ENCODE results near the gene BAG2.

The BAG2 gene

DNA sequence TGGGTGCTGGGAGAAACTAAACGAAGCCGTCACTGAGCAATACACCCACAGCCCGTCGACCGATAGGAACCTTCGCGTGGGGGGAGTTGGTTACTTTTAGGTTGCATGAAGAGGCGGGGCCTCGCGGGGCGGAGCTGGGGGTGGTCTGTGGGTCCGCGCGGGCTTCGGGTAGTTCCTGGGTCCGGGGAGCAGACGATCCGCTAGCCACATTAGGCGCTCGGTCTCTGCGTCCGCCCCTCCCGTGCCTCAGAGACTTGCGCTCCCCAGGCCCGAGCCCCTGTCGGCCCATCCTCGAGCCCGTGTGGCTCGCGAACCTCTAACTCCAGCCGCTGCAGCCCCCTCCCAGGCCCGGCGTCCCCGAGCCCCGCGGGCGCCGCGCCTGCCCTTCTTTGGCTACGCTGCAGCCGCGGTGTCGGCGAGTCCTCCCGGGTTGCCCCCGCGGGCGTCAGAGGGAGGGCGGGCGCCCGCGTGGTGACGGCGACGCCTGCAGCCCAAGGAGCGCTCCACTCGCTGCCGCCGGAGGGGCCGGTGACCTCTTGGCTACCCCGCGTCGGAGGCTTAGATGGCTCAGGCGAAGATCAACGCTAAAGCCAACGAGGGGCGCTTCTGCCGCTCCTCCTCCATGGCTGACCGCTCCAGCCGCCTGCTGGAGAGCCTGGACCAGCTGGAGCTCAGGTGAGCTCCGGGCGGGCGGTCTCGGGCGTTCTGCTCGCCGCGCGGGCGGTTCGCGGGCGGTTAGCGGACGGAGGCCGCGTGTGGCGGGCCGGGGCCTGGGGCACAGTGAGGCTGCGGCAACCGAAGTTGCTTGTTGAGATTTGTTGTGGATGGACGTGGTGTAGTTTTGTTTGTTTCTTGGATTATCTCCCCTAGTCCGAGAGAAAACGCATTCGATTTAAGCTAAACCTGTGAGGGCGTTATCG, at the start of gene BAG2:
TSS of gene BAG2 (plus strand) at position 191 of the 920 bp plus-strand sequence. CDS start at position 563, 372 bp downstream.
- peak; percentile 61 for DNase-seq

DNA sequence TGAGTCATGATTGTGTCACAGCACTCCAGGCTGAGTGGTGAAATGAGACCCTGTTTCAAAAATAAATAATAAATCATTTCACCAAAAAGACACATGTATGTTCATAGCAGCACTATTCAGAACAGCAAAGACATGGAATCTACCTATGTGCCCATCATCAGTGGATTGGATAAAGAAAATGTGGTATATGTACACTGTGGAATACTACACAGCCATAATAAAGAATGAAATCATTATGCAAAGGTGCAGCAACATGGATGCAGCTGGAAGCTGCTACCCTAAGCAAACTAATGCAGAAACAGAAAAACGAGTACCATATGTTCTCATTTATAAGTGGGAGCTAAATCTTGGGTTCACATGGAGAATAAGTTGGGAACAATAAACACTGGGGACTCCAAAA, 49.0 kb upstream of the BAG2 start:
- DNase-seq = no peak

DNA sequence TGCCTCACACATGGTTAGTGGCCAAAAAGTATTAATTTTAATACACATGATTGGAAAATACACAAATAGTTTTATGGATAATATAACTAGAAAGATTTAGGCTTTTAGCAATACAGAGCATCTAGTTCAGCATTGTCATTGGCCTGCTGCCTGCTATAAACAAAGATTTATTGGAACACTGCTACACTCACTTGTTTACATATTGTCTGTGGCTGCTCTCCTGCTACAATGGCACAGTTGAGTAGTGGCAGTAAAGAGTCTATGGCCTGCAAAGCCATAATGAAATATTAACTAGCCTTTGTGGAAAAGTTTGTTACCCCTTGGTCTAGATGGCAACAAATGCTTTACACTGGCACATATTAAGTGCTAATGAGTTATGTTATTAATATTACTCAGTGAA, 44.4 kb upstream of the BAG2 start:
- no peak for DNase-seq

DNA sequence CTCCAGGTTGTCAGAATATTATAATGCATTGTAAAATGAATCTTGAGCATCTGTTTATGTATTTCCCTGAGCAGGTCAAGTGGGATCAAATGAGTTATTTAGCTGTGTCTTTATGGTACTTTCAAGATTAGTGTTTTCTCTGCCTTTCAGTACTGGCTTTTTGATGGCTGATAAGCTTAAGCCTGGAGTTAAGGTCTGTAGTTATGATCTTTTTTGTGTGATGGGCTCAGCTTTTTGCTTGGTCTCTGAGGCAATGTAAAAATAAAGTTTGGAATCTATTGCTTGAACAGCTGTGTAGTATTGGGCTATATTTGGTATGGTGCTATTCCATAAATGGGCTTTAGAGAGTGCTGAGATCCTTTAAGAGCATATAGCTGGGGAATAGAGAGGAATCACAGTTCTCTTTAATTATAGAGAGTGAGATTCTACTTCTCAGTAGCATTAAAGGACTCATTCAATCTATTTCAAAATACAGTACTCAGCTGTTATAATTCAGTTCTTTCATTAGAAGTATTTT, 41.4 kb upstream of the BAG2 start:
- no peak for DNase-seq

DNA sequence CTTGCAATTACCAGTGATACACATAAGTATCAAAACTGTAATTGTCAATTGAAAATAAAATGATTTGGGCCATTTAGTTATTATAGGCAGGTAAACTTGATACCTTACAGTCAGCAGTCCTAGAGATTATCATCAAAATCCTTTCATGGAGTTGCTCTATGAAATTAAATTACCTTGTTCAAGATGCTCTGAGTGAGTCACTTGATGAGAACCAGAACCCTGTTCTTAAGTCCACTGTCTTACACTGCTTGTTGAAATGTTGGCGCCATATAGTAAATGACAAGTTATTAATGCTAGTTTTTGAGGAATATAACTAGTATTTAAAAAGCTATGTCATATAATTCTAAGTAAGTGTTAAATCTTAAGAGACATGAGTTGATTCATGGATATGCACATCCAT, 37.2 kb upstream of the BAG2 start:
- no peak for DNase-seq

DNA sequence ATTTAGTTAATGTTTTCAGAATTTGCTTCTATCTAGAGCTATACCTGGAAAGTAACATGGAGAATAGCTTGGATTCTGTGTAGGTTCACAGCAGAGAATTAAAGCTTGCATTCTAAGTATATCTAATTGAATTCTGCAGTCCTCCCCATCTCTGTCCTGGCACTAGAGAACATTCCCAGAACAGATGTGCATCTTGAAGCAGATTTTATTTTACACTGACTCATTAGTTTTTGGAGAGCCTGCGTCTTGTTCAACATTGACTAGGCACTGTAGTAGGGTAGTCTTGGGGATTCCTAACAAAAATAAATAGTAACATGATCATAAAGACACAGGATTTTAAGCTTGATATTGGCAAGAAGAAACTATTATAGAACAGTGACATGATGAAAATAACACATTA, 36.2 kb upstream of the BAG2 start:
- DNase-seq = no peak

DNA sequence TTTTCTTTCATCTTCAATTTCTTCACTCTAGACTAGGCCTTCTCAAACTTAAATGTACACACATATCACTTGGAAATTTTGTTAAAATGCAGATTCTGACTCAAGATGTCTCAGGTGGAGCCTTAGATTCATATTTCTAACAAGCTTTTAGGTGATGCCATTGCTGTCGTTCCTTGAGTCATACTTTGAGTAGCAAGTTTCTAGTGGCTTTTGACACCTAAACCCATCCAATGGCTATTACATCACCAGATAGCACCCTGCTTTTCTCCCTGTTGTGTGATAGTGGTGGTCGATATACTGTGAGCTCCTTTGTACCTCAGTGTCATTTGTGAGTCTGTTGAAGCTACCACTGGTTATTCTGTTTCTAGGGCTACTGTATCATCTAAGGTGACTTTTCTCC, 34.8 kb upstream of the BAG2 start:
- DNase-seq = no peak

DNA sequence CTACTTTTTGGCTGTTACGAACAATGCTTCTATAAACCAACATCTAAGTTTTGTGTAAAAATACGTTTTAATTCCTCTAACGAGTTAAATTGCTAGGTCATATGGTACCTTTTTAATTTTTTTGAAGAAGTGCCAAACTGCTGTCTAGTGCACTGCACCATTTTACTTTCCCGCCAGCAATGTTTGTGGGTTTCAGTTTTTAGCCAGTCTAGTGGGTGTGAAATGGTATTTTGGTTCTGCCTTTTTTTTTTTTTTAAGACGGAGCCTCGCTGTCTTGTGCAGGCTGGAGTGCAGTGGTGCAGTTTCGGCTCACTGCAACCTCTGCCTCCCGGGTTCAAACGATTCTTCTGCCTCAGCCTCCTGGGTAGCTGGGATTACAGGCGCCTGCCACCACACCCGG, 34.1 kb upstream of the BAG2 start:
- no peak for DNase-seq

DNA sequence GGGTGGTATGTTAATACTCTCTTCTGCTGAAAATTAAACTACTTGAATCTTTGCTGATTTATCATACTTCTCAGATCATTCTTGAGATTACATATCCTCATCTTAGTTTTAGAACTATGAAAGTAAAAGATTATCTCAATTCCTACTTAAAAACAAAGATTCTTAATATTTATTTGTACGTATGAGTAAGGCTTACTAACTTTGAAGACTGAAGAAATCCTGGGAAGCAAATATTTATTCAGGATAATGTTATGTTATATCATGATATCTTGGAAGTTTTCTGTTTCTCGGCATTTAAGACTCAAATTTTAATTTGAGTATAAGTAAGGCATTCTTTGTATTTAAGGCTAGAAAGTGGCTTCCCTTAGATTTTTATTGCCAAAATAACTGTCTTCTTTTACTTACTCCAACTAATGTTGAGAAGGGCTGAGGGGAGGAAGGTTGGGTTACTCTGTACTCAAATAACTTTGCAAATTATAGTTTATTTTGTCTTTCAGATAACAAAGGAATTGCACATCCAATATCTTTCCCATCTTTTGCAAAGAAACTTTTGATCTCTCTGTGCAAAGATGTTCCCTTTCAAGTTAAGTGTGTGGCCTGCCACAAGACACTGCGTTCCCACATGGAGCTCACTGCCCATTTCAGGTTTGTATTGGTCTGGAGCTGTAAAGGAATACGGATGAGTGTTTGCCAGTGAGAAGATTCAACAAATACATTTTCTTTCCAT, 30.5 kb upstream of the BAG2 start:
- no peak for DNase-seq

DNA sequence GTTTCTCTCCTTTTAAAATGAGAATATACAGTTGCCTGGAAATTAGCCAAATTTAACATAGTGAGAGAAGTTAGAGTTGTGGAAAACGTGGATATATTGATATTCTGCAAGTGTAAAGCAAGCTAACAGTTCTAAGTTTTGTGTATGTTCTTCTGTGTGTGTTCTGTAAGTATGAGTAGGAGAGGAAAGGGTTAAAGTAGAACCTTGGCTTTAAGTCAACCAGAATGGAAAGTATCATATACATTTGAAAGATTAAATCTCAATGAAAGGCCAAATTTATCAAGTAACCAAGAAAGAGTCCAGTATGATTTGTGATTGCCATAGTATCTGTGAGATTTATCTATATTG, 30.0 kb upstream of the BAG2 start:
- no peak for DNase-seq

DNA sequence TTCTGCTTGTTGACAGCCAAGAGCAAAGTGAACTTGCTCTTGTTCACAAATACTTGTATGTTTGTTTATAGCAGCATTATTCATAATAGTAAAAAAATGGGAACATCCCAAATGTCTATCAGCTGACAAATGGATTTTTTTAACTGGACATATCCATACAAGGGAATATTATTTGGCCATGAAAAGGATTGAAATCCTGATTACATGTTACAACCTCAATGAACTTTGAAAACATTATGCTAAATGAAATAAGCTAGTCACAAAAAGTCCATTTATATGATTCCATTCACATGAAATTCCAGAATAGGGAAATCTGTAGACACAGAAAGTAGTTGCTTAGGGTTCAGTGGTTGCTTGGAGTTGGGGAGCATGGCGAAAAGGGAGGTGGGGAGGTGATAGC, 28.4 kb upstream of the BAG2 start:
- no peak for DNase-seq

DNA sequence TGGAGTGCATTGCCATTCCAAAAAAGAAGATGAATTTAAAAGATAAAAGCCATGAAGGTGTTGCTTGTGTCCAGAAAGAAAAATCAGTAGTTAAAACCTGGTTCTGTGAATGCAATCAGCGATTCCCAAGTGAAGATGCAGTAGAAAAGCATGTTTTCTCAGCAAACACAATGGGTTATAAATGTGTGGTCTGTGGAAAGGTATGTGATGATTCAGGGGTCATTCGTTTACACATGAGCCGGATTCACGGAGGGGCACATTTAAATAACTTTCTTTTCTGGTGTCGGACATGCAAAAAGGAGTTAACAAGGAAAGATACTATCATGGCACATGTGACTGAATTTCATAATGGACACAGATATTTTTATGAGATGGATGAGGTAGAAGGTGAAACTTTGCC, 24.7 kb upstream of the BAG2 start:
- DNase-seq = no peak

DNA sequence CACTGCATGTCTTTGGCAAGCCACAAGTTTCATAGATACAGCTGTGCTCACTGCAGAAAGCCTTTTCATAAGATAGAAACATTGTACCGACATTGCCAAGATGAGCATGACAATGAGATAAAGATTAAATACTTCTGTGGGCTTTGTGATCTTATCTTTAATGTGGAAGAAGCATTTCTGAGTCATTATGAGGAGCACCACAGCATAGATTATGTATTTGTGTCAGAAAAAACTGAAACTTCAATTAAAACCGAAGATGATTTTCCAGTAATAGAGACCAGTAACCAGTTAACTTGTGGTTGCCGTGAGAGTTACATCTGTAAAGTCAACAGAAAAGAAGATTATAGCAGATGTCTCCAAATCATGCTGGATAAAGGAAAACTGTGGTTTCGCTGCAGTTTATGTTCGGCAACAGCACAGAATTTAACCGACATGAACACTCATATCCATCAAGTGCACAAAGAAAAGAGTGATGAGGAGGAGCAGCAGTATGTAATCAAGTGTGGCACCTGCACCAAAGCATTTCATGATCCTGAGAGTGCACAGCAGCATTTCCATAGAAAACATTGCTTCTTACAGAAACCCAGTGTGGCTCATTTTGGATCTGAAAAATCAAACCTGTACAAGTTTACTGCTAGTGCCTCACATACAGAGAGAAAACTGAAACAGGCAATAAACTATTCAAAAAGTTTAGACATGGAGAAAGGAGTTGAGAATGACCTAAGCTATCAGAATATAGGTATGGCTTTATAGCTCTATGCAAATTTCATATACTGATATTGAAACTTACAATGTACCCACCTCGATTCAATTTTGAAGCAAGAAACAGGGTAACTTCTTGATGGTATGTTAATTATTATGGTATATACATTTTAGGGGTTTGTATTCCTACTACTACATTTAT, 23.9 kb upstream of the BAG2 start:
- DNase-seq = no peak

DNA sequence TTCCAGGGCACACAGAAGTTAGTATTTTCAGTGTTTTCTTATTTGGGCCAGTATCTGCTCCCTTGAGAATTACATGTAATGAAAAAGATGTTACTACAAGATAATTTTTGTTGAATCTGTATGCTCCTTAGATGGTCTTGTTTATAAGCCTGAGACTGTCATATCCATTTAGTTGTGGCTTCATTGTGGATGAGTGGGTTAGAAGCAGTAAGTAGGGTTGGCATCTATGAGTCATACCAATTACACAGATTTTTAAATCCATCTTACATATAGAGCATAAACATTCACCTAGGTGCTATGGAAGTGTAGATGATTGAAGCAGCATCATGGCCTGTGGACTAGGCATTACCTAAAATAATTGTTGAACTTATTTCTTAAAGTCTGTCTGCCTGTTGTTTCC, 13.5 kb upstream of the BAG2 start:
- no peak for DNase-seq

DNA sequence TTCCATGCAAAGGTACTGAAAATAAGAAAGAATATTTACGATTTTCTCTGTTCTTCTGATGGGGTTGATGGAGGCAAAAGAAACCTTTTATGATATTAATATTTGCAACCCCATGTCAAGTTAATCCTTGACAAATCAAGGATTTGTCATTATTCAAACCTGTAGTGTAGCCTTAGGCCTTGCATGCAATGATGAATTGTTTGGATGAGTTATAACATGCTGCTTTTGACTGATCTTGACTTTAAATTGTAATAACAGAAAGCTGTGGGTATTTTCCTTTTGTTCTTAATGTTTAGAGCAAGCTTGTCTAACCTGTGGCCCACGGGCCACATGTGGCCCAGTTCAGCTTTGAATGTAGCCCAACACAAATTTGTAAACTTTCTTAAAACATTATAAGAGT, 13.0 kb upstream of the BAG2 start:
- no peak for DNase-seq

DNA sequence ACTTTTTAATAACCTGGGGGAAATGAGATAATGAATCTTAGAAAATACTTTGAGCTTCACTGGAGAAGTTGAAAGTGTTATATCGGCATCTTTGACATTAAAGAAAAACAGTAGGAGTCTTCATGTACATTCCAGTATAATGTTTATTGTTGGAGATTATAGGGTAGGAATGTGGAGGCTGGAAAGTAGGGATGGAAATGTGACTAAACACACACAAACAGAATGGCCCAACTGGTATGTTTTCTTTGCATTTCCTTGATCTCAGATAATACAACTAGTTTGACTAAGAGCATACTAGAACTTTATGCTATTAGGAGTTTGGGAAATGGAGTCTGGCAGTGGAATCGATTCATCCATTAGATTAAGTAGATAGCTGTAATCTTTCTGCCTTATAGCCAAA, 10.1 kb upstream of the BAG2 start:
- no peak for DNase-seq

DNA sequence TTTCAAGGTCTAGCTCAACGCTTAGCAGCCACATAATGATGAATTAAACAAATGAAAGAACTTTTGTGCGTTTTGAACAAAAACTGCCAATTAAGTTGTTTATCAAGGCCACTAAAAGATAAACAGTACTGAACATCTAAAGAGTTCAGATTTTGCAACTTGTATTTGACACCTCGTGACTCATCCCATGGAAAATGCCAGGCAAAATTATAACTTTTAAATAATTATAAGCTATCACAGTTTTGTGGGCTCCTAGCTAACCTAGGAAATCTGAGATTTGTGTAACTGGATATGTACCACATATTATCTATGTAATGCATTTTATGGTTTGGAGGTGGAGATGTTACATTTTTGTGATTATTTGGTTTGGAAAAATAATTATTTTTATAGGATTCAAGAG, 9.6 kb upstream of the BAG2 start:
- DNase-seq = no peak

DNA sequence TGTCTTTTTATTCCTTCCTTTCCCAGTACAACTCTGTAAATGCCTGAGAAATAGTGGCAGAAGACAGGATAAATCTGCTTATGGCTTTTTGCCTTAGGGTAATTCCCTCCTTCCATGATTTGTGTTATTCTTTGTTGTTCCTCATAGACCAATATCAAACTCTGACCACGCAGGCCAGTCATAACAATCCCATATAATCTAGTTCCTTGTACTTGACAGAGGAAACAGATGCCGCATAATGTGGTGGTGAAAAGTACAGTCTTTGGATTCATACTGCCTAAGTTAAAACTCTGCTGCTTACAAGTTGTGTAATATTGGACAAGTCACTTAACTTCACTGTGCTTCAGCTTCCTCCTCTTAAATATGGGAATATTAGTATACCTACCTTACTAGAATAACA, 8.2 kb upstream of the BAG2 start:
- no peak for DNase-seq

DNA sequence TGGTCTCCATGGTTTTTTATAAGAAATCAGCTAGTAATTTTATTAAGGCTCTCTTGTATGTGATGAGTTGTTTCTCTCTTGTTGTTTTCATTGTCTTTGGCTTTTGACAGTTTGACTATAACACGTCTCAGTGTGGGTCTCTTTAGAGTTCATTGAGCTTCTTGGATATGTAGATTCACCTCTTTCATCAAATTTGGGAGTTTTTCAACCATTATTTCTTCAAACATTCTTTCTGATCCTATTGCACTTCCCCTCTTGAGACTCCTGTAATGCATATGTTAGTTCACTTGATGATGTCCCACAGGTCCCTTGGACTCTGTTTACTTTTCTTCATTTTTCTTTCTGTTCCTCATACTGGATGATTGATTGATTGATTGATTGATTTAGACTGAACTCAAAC, 7.0 kb upstream of the BAG2 start:
- DNase-seq = no peak

DNA sequence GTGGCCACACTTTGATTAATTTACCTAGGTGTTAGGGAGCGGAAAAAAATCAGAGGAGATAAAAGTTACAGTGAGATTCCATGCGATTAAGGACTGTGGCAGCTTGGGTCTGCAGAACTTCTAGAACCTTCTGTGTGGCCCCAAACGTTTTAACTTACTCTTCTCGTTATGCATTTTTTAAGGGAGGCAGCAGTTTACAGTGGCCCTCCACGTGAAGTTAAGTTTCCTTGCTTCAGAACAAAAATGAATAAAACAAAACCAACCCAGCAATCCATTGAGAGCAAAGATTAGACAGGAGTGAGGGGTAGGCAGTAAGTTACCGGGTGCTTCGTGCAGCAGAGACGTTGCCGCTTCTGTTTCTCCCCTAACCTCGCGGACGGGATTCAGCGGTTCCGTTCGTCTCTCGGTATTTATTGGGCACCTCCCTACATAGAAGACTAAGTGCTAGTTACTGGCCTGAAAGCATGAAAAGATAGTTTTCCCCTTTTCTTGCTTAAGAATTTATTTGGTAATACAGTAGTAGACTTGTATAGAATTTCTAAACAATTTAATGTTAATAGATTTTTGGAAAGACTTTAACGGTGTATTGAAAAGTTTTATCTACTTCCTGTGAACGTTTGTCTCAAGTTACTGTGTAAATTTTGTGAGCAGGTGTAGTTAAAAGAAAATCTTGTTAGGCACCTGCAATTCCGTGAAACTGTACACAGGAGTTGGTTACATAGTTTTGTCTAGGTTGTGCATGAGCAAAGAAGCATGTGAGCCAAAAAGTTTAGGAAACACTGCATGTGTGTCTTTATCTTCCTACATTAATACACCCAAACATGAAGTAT, 1.1 kb downstream of the BAG2 start:
- DNase-seq = no peak

DNA sequence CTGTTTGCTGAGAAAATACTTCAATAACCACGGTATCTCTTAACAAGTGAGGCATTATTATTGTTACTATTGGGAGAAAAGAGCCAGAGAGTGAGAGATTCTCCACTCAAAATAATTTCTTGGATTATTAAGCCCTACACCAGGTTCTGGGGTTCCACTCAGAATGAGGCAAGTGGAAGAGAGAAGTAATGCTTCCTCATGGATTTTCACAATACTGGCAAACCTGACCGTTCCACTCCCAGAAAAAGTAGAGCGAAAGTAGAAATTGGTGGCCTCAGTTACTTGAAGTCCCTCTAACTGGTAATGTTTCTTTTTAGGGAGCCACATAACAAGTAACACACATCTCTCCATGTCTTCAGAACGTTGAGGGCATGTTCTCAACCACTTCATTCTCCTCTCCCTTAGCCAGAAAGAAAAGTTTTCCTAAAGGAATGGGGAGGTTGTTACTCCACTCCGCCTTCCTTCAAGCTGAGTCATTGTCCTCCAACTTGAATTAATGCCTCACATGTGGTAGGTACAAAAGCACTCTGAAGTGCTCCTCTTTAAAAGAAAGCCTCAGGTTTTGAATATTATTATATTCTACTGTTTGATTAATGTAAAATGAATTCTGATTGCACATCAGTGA, 1.9 kb downstream of the BAG2 start:
- DNase-seq = peak; percentile 37

DNA sequence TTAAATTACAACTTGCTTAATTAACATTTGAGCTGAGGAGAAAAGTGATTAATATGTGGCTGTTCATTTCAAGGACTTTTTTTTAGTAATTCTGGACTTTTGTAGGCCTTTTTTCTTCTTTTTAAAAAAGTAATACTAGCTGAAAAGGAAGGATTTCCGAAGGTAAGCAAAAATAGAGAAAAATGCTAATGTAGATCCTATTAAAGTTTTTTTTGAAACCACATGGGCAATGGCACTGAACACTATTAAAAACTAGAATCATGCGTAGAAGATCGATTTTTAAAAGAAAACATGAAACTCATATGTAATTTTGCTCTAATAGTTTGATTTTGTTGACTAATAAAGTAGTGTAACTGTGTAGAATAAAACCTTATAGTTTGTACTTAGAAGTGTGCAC, 2.4 kb downstream of the BAG2 start:
- DNase-seq = no peak

Data from amniotic stem cell (primary cell).